Measurements from ENCODE around the gene ZNF821.
A peak's percentile ranks its signal among the peaks of the same experiment; 100 is the strongest.
"Not testable (repeated sequence)": the region's sequence is repeated elsewhere in the genome, so short reads cannot be mapped to it uniquely, and the experiment has no call there.

ZNF821 gene

DNA sequence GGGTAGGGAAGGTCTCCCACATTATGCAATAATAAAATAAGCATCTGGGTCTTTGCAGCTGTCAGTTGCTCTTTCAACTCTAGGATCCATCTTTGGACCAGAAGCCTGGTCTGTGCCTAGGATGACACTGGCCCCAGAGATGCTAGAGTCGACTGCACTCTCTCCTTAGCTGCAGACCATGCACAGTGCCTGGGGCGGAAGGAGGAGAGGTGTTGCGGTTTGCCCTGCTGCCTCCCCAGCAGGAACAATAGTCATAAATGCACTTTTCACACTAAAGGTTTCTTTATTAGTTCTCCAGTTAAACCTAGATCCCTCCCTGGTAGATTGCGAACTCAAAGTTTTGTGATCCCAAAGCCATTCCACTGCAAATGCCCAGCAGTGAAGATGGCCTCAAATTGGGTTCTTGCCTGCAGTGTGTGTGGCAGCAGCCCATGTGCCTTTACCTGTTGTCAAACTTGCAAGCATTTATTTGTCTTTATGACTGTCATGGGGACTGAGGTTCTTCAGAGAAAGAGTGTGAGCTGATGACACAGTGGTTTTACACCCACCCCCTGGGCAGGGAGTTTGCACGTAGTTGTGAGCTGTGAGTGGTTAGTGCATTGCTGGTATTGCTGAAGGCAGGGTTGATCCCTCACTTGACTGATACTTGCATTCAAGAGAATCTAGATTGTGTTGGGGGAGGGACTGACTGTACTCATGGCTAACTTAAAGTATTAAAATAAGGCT is 27.9 kb downstream of the ZNF821 start:
- no peak for DNase-seq

DNA sequence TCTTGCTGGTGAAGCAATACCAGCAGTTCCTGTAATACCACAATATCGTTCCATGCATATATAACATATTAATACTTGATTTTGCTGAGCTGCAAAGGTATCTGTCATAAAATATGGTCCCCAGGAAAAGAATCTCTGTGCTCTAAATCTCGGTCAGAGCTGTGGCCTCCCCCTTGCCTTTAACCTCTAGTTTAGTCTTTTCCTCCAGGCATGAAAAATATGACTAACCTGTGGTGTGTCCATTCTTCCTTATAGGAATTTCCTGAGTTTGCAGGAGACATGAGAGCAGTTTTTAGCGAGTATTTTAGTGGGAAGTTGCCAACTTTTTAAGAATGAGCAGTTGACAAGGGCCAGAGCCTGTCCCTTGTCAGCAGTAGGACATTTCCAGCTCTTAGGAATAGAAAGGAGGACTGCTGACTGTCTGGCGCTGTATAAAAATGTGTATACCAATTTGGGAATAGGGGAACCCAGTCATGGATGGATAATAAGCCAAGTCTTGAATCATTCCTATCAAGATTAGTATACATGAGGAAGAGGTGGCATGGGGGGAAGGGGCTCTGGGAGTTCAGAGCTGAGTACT is 29.5 kb downstream of the ZNF821 start:
- DNase-seq, result no peak

DNA sequence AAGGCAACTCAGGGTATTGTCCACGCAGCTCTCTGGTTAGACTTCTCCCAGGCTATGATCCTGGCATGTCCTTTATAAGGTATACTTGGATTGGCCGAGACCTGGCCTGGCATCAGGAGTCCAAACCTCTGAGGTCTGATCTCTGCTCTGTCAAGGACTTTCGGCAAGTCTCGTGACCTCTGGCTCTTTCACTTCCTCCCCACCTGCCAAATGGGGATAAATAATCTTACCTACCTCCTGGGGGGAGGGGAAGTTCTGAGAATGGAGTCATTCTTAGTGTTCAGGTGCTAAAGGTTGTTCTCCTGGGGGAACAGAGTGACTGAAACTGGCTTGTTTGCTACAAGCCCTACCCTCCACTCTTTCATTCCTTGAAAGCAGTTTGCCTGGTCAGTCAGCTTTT is 30.6 kb downstream of the ZNF821 start:
- no peak for DNase-seq

DNA sequence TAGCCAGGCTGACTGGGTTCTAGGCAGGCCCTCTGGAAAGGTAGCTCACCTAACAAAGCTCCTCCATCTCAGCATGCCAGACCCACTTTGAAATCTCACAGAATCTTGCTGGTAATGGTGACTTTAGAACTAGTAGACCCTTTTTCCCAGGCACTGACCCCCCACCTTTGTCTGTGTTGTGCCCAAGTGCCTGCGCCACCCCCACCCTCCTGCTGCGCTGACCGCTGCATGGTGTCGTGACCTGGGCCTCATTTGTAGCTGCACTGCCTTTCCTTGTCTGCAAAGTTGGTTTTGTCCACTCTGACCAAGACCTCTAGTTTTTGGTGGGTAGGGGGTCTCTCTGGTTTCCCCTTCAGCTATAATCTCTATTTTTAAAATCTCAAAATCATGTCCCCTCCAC is 31.4 kb downstream of the ZNF821 start:
- no peak for DNase-seq

DNA sequence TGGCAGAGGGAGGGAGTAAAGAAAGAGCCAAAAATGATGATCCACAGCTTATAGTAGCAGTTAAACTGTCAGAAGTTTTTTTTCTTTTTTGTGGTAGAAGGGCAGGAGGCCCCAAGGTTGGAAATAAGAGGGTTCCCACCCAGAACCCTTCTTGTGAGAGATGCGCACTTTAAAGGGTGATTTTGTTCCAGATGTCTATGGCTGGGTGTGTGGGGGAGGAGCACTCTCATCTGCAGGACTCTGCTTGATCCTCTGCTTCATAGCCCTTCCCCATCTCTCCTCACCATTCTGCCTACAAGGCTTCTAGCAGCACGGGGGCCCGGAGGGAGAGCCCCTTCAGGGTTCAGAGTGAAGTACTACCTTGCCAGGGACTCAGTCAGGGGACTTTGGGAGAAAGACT is 31.8 kb downstream of the ZNF821 start:
- DNase-seq, result no peak

DNA sequence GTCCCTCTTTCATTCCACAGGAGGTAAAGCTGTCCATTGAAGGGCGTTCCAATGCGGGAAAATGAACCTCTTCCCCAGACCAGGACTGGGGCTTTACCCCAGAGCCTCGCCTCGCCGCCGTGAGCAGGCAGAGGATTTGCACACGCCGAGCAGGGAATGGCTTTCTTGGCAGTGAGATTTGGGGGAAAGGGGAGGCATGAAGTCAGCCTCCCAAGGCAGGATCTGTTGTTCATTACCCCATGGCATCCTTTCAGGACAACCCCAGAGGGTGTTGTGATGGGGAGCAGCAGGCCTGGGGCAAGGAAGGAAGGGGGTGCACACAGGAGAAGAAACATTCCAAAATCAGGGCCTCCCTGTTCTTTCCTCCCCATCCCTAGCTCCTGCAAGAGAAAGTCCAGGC is 32.2 kb downstream of the ZNF821 start:
- no peak for DNase-seq

DNA sequence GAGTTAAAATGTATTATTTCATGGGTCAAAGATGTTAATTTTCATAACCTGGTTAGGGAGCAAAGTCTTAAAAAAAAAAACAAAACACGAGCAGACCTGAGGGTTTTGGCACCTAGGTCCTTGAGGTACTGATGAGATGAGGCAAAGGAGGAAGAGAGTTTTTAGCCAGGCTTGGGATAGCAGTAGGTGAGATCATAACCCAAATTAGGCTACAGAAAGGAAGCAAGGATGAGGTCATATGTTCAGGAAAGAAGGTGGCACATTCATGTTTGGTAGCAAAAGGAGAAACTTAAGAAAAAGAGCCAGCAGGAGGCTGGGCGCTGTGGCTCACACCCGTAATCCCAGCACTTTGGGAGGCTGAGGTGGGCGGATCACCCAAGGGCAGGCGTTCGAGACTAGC is 35.4 kb downstream of the ZNF821 start:
- no peak for DNase-seq

DNA sequence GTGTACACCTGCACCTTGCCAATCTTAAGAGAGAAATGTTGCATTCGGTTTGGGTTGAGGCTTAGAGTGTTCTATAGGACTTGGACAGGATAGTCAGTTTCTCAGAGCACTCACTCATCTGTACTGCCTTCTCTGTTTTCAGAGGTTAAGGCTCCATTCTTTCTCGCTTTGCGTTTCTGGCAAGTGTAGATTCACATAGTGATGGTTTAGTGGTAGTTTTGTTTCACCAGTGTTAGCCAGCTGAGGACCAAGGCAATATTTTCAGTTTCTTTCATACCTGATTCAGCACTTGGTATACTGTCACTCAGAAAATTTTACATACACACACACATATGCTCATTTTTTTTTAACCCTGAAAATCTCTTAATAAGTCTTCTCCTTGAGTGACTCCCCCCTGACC is 36.9 kb downstream of the ZNF821 start:
- no peak for DNase-seq

DNA sequence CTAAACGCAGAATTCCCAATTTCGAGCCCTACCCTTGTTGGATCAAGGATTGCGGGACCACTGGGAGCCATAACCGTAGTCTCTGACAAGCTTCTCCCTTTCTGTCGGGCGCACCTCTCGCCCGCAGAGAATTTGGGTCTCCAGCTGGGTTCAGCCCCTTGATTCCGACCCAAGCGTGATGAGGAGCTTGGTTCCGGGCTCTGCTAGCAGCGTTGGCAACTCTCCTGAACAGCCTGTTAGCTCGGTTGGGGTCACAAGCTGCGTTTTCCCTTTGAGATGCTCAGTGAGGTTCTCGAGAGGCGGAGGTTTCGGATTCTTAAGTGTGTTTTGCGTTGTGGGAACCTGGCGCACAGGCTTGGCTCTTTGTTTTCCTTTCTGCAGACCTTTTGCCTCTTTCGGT is 37.6 kb downstream of the ZNF821 start:
- DNase-seq, result no peak

DNA sequence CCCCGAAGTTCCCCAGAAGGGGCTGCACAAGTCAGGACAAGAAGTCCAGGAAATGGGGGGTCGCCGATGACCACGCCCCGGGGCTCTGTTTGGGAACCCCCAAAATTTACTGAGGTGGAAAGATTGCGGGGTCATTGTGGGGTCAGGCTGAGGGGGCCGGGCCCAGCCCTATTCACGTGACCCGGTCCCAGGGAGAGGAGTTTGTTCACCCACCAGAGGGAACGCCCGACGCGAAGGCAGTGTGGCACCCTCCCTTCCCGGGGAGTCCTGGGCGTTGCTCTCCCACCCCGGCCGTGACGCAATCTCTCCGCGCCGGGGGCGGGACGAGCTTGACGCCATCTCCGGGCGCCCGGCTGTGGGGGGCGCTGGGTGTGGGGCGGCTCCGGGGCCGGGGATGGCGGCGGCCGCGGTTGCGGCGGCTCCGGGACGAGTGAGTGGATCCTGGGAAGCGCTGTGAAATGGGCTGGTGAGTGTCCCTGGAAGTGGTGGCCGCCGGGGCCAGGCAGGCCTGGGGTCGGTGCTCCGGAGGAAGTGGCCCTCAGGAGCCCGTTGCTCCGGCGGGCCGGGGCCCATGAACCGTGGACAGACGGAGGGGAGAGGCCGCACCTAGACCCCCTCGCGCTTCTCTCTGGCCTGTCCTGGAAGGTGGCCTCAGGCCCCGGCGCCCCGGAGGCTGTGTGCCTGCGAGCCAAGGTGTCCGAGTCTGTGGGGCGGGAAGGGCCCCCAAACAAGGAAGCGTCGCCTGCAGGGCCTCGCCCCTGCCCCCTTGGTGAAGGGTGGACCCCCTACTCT is 38.1 kb downstream of the ZNF821 start, which contains the start of gene ATXN1L:
Gene ATXN1L, plus strand, starts transcription at position 338 of the 792 bp plus-strand sequence. CDS start 3,765 bp downstream, outside the sequence.
- DNase-seq, result peak; percentile 99

DNA sequence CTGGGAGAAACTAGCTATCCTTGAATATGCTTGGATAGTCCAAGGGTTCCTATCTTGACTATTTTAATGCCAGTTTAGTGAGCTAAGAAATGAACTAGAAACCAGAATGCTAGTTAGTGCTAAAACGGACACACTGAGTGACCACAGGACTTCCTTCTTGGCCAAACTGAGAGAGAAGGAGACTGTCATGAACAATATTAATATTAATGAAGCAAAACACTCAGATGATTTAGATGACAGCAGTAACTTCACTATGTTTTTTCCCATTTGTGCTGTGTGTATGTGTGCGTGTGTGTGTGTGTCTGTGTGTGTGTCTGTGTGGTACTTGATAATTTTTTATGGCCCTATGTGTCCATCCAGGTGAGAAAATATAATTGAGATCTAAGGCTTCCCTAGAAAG is 40.4 kb downstream of the ZNF821 start:
- no peak for DNase-seq

DNA sequence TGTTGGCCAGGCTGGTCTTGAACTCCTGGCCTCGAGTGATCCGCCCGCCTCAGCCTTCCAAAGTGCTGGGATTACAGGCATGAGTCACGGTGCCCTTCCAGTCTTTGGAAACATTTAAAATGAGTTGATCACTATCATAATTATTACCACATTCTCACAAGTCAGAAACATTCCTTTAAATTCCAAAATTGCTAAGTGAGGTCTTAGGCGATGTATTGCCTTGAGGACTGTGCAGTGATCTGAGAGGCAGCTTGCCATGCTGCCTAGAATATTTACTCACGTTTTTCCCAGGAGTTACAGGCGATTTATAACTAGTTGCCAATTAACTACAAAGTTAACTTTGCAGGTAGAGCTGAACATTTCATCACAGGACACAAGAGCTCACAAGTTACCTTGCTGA is 43.9 kb downstream of the ZNF821 start:
- no peak for DNase-seq

DNA sequence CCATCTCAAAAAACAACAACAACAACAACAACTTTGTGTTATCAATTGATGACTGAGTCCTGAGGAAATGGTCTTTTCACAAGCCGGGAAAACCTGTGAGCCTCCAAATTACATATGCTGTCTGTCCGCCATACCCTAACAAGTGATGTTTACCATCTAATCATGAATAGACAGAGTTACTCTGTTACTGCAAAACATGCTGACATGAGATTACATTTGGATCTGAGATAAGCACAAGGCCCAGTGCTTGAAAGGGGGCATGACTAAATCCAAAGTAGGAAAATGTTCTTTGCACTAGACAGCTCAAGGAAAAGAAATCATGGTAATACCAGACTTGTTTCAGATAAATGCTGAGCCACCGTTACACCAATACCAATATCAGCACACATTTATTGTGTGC is 46.8 kb downstream of the ZNF821 start:
- no peak for DNase-seq

DNA sequence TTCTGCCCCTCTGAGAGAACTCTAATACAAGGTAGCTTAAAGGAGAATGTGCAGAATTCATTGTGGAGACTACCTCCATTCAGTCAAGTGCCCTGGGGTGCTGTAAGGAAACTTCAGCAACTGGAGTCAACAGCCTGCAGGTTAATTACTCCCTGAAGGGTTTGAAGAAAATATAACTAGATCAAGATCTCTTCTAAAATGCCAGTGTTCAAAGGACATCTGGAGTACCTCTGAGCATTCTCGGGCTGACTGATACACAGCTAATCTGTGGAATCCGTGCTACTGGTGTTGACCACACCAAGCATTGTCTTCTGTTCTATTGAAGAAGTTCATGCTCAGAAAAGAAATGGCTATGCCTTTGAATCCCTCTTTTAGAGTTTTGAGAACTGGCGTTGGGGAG is 49.7 kb downstream of the ZNF821 start:
- DNase-seq, result no peak

DNA sequence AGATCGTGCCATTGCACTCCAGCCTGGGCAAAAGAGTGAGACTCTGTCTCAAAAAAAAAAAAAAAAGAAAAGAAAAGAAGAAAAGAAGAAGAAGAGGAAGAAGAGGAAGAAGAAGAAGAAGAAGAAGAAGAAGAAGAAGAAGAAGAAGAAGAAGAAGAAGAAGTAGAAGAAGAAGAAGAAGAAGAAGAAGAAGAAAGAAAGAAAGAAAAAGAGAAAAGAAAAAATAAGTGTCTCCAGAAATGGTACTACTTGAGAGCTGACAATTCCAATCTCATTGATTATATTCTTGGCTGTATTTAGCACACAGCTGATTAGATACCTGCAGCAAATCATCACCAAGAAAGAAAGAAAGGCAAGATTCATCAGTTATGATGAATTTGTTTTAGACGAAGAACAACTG is 51.9 kb downstream of the ZNF821 start:
- not testable (repeated sequence) for DNase-seq

DNA sequence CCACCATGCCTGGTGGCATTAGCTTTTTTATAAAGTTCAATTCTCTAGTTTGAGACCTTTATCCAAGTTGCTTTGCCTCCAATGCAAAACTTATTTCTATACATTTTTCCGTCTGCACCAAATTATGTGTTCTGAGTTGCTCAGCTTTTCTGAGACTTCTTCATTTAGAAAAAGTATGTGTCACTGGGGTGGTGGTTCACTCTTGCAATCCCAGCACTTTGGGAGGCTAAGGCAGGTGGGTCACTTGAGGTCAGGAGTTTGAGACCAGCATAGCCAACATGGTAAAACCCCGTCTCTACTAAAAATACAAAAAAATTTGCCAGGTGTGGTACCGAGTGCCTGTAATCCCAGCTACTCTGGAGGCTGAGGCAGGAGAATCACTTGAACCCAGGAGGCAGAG is 52.3 kb downstream of the ZNF821 start:
- not testable (repeated sequence) for DNase-seq

DNA sequence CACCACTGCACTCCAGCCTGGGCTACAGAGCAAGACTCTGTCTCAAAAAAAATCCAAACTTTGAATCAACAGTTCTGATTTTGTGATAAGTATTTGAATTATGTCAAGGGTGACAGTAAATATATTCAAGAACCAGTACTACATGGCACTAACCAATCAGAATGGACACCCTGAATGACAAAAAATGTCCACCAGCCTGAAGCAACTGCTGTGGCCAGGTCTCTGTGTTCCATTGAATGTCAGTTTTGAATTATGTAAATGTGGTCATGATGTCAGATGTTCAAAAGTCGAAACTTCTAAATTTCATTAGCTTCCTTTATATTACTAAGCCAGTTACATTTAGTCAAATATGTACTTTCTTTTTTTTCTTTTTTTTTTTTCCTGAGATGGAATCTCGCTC is 53.6 kb downstream of the ZNF821 start:
- no peak for DNase-seq

DNA sequence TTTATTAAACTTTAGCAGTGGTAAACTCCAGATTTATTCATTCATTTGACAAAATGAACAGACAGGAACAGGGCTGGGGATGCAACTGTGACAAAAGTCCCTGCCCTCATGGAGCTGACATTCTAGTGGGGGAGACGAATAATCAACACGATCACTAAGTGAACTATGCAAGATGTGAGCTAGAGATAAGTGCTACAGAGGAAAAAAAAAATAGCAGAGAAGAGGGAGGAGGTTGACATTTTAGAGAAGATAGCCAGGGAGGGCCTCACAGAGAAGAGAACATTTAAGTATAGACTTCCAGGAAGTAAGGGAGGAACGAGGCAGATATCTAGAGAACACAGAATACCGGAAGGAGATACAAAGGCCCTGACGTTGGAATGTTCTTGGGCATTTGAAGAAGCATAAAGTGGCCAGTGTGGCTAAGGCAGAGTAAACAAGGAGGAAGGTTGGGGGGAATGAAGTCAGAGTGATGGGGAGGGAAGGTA is 57.4 kb downstream of the ZNF821 start:
- no peak for DNase-seq

DNA sequence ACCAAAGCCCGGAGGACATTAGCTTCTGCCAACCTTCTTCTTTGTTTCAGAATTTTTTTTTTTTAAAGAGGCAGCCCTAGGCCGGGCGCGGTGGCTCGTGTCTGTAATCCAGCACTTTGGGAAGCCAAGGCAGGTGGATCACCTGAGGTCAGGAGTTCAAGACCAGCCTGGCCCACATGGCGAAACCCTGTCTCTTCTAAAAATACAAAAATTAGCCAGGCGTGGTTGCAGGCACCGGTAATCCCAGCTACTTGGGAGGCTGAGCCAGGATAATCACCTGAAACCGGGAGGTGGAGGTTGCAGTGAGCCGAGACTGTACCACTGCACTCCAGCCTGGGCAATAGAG is 66.9 kb downstream of the ZNF821 start:
- not testable (repeated sequence) for DNase-seq

DNA sequence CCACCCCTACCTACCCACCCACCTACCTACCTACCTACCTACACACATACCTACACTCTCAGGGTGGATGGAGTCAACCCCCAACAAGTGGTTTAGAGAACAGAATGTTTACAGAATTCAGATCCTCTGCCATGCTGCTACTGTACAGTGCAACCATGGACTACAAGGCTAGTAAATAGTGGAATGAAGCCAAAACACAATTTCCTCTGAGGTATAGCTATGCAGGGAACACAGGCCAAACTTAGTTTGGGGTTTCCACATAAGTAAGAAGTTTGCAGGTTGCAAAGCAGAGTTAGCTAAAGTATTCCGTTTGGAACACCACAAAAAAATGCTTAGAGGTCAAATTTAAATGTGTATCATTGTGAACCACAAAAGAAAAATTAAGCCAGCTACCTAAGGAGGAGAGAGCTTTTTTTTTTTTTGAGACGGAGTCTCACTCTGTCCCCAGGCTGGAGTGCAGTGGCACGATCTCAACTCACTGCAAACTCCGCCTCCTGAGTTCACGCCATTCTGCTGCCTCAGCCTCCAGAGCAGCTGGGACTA is 72.7 kb downstream of the ZNF821 start:
- DNase-seq, result no peak

DNA sequence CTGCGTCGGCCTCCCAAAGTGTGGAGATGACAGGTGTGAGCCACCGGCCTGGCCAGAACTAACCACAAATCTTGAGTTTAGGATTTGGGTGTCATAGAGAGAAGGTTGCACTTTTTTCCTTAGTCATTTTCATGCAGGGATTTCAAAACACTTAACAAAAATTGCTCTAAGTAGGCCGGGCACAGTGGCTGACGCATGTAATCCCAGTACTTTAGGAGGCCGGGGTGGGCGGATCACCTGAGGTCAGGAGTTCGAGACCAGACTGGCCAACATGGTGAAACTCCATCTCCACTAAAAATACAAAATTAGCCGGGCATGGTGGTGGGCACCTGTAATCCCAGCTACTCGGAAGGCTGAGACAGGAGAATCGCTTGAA is 73.8 kb downstream of the ZNF821 start:
- not testable (repeated sequence) for DNase-seq

All from 8988T (cell line).